GM21723 (cell line): ENCODE measurements around the gene CYBRD1.

Experiments used
- ATAC-seq: cut with Tn5 transposase; IDR thresholded peaks from one replicate; pipeline ENCODE4 v1.9.1; 2021; ENCODE audit warnings: mild to moderate bottlenecking, moderate library complexity; ENCODE audit not compliant: unreplicated experiment

The CYBRD1 gene

DNA sequence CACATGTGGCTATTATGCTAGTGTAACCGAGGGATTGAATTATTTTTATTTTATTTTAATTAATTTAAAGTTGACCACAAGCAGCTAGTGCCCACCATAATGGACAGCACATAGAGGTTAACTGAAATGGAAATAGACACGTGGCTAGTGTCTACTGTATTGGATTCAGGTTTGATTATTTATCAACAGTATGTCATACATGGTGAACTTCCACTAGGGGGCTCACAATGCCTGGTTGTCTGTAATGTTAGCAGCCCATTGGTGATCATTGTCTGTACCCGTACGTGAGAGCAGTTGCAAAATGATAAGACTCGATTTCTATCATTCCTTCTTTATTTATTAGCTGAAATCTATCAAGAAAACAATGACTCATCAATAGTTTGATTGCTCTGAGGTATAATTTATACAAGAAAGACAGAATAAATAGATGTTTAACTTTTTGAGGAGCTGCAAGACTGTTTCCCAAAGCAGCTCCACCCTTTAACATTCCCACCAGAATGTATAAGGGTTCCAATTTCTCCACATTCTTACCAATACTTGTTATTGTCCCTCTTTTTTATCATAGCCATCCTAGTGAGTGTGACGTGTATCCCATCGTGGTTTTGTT is 76.5 kb downstream of the CYBRD1 start:
- ATAC-seq, result peak; percentile 90

GRCh38 chr2:171600126-171600525 is 77.9 kb downstream of the CYBRD1 start:
- no peak for ATAC-seq

- ATAC-seq, result no peak
These were observed 80.1 kb downstream of the CYBRD1 start for GRCh38 chr2:171602352-171602751.
